Measurements from ENCODE around the gene CFAP92.

Gene CFAP92

GRCh38 chr3:128975276-128975675 lies 18.6 kb downstream of the CFAP92 start:
- no peak for DNase-seq

- DNase-seq = peak; percentile 21
These were observed 19.8 kb downstream of the CFAP92 start for GRCh38 chr3:128973988-128974564.

- DNase-seq = peak; percentile 58
These were observed 22.3 kb downstream of the CFAP92 start for GRCh38 chr3:128971421-128972100.

- DNase-seq = peak; percentile 14
These were observed 23.2 kb downstream of the CFAP92 start for GRCh38 chr3:128970740-128971047.

- peak; percentile 66 for DNase-seq
These were observed 23.7 kb downstream of the CFAP92 start for GRCh38 chr3:128969993-128970739.

- DNase-seq = no peak
These were observed 26.0 kb downstream of the CFAP92 start for GRCh38 chr3:128967748-128968355.

GRCh38 chr3:128965818-128966217 lies 28.1 kb downstream of the CFAP92 start:
- no peak for DNase-seq

GRCh38 chr3:128965280-128965679 lies 28.6 kb downstream of the CFAP92 start:
- no peak for DNase-seq

- no peak for DNase-seq
These were observed 37.4 kb downstream of the CFAP92 start for GRCh38 chr3:128956440-128956839.

GRCh38 chr3:128950223-128950938 lies 43.5 kb downstream of the CFAP92 start:
- DNase-seq = peak; percentile 14

GRCh38 chr3:128949158-128949557 lies 44.7 kb downstream of the CFAP92 start:
- DNase-seq = no peak

- no peak for DNase-seq
These were observed 47.5 kb downstream of the CFAP92 start for GRCh38 chr3:128946411-128946810.

GRCh38 chr3:128945878-128946175 lies 48.0 kb downstream of the CFAP92 start:
- no peak for DNase-seq

GRCh38 chr3:128945041-128945877 lies 48.6 kb downstream of the CFAP92 start:
- DNase-seq = no peak

GRCh38 chr3:128942161-128942952 lies 51.5 kb downstream of the CFAP92 start:
- no peak for DNase-seq

- no peak for DNase-seq
These were observed 53.6 kb downstream of the CFAP92 start for GRCh38 chr3:128940252-128940651.

GRCh38 chr3:128936341-128936740 lies 57.5 kb downstream of the CFAP92 start:
- DNase-seq = no peak

GRCh38 chr3:128935922-128936321 lies 58.0 kb downstream of the CFAP92 start:
- DNase-seq = no peak

GRCh38 chr3:128933922-128934253 lies 60.0 kb downstream of the CFAP92 start:
- no peak for DNase-seq

- DNase-seq = no peak
These were observed 60.5 kb downstream of the CFAP92 start for GRCh38 chr3:128933213-128933921.
